Spleen (tissue), 11 donors: ENCODE data around the gene HPCAL4. TPM values are rescaled to one million over a fixed set of nuclear protein-coding genes. Genes with fewer than 3 reads are reported as not detected.

Source experiments
- DNase-seq: peaks from one replicate; pipeline ENCODE4 v3.0.0-alpha.2; 2020
- H3K27ac ChIP-seq, 8 donors: fragments of 200-600 bp; sonication (generic) in 7 of 8; 1 replicate in 4 of 8; 2 replicates in 4 of 8; pipeline versions ENCODE4 v1.5.0 to v1.8.0; 2016 to 2021; ENCODE audit warnings: inconsistent platforms in 4 of 8, mild to moderate bottlenecking in 4 of 8, moderate library complexity in 1 of 8
- H3K27me3 ChIP-seq, 7 donors: fragments of 200-600 bp; sonication (generic) in 6 of 7; replicated peaks in 1 of 7; 1 replicate in 4 of 7; 2 replicates in 3 of 7; pipeline versions ENCODE4 v1.5.0 to v1.8.0; 2016 to 2021; ENCODE audit warnings: inconsistent platforms in 3 of 7, mild to moderate bottlenecking in 1 of 7
- H3K36me3 ChIP-seq, 6 donors: fragments of 200-600 bp; sonication (generic) in 5 of 6; 1 replicate in 4 of 6; 2 replicates in 2 of 6; pipeline versions ENCODE4 v1.5.0 to v1.8.0; 2016 to 2021; ENCODE audit warnings: inconsistent platforms in 2 of 6
- H3K4me1 ChIP-seq, 6 donors: fragments of 200-600 bp; sonication (generic) in 5 of 6; 1 replicate in 3 of 6; 2 replicates in 3 of 6; pipeline versions ENCODE4 v1.5.0 to v1.8.0; 2016 to 2021; ENCODE audit warnings: inconsistent platforms in 3 of 6
- H3K4me3 ChIP-seq, 8 donors: fragments of 200-600 bp; sonication (generic) in 7 of 8; 1 replicate in 4 of 8; 2 replicates in 4 of 8; pipeline versions ENCODE4 v1.5.0 to v1.8.0; 2016 to 2021; ENCODE audit warnings: inconsistent platforms in 4 of 8, mild to moderate bottlenecking in 4 of 8, moderate library complexity in 2 of 8
- H3K9me3 ChIP-seq, 8 donors: fragments of 200-600 bp; sonication (generic) in 7 of 8; 1 replicate in 4 of 8; 2 replicates in 4 of 8; pipeline versions ENCODE4 v1.5.0 to v1.8.0; 2016 to 2021; ENCODE audit warnings: inconsistent platforms in 4 of 8
- CTCF ChIP-seq, 11 experiments: fragments of 200-600 bp in 7 of 11; fragments of 450-650 bp in 4 of 11; sonication (generic) in 4 of 11; IDR thresholded peaks in 8 of 11; conservative IDR thresholded peaks in 3 of 11; 1 replicate in 7 of 11; 2 replicates in 4 of 11; pipeline versions ENCODE4 v1.4.0 to v1.8.0; 2016 to 2021; ENCODE audit warnings: antibody characterized with exemption in 11 of 11, inconsistent platforms in 4 of 11, mild to moderate bottlenecking in 1 of 11
- POLR2A ChIP-seq, 3 donors: fragments of 450-650 bp; IDR thresholded peaks; one replicate each; pipeline ENCODE4 v1.5.1; 2017; ENCODE audit warnings: antibody characterized with exemption in 3 of 3, mild to moderate bottlenecking in 1 of 3
- POLR2AphosphoS5 ChIP-seq, 3 donors: sonication (generic); formaldehyde crosslinking; IDR thresholded peaks; one replicate each; pipeline ENCODE4 v1.5.1; 2017; ENCODE audit warnings: antibody characterized with exemption in 3 of 3
- WGBS, 5 donors: extraction: QIAGEN DNeasy Blood & Tissue Kit in 3 of 5; methylation state at CpG; one replicate each; pipeline versions ENCODE4 v1.1.5 to v1.1.7; 2013 to 2018; 5-methylcytosine and 5-hydroxymethylcytosine counted together
- intact Hi-C: fragments of 100-400 bp; cut with DNase I; formaldehyde crosslinking; loops from one replicate; pipeline ENCODE4 v1.15.0; 2023; ENCODE audit warnings: low total_unique reads
- polyA plus RNA-seq, 3 donors: library from polyadenylated mRNA; stranded (reverse); fragments of 200-250 nt; gene quantifications; one replicate each; pipeline ENCODE4 v1.2.1, GENCODE V29; 2013
- total RNA-seq, 7 donors: library from RNA; depleted of rRNA in 3 of 7; stranded (reverse); fragments of >200 nt in 3 of 7; fragmentation: NEBNext Ultra II Directional in 4 of 7; extraction: Animal tissue kit (Norgen Biotek cat#: 25700) in 4 of 7; gene quantifications; one replicate each; pipeline versions ENCODE4 v1.1.0 to v1.2.1, GENCODE V29; 2016 to 2021
- donor health status: healthy with polysubstance abuse.
- donor health status: DM: no; HTN: no; CAD: no; lungs with moderate emphysema.
- donor health status: DM: no; HTN: no; CAD: no.
- donor health status: Bipolar disorder and iron deficiency.
- donor health status: healthy.
- donor health status: DM: no; HTN: no; CAD: no.
- donor health status: DM: yes; HTN: yes; CAD: no.

Gene HPCAL4
- total and polyA plus RNA-seq, 10 donors, result 0.10 to 0.70 (median 0.39) TPM

DNA sequence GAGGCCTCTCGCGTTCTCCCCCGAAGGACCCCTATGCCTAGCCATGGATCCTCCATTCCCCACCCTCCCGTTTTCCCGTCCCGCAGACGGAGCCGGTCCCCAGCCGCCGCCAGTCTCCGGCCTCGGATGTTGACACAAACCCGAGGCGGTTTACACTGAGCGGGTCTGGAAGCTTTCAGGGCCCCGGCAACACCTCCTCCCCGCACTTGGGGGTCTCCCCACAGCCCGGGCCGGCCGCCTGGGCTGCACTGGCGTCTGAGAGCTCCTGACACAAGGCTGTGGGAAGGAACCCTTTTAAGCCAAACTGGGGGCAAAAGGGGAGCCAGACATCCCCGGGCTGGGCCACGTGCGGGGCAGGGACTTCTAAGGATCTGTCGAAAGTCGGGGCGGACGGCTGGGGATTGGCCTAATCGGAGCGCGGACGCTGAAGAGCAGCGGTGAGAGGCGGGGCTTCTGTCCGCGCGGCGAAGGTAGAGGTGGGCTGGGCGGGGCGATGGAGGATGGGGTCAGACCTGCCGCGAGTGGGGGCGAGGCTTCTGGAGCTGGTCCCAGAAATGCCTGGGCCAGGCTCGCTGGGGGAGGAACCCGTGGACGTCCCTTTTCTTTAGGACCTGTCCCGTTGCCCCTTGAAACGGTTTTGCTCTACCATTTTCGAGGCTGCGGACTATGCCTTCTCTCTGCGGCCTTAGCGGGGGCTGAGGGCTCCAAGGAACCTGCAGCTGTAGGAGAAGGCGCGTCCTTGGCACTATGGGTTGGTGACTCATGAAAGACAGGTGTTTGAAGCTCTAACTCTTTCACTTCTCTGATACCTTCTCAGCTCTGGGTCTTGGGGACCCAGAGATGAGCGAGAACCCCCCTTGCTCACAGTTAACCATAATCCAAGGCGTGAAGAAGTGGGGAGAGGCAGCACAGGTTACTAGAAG, 1.2 kb upstream of the HPCAL4 start:
- whole genome bisulfite sequencing, 5 donors, result 9 to 21% (median 11%) methylated on average over 51 to 56 of the region's 56 CpGs

DNA sequence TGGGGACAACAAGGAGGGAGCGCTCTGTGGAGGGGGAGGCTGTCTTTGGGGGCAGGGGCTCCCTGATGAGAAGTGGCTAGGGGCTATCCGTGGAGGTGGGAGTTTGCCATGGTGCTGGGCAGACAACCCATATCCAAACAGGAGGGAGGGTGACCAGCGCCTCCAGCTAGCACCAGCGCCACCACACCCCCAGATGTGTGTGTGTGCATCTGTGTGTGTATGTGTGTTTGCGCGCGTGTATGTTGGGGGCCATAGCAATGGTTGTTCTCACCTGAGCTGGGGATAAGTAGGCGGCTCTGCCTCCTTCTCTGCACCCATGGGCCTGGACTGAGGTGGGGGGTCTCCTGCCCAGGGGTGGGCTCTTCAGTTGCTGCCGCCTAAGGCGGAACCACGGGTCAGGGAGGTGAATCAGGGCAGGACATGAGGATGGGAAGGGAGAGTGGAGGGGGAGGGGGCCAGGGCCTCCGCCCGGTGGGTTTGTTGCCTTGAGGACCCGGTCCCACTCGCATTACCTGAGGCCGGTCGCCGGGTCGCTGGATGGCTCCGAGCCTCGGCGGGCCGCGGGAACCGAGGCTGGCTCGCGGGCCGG, 345 bp downstream of the HPCAL4 start:
- TF ChIP-seq POLR2A (IDR thresholded peaks at IDR 0.05), result no peak
- TF ChIP-seq POLR2AphosphoS5 (IDR thresholded peaks at IDR 0.05), result no peak
- no peak for TF ChIP-seq CTCF (IDR thresholded peaks at IDR 0.05 in 8 of 11, conservative IDR thresholded peaks at IDR 0.05 in 3 of 11)
- intact Hi-C loops, result no loop called here
- Histone ChIP-seq H3K36me3 (no peaks in the 10 kb centered on the region), H3K27ac (peak overlapping the region in 1 of 8 donors; percentile 21), H3K4me3 (peak overlapping the region; percentile 5 to 77 (median 39)), H3K9me3 (no peaks in the 10 kb centered on the region), H3K4me1 (peaks cover 16 to 25% (median 21%) of the 10 kb centered on the region in 6 donors), H3K27me3 (peaks cover 0 to 94% (median 50%) of the 10 kb centered on the region in 7 donors)
- DNase-seq, result no peak
- WGBS, 5 donors, result 13 to 25% (median 17%) methylated on average over 11 to 28 of the region's 28 CpGs

More for the DNA sequence above, 1.2 kb upstream of the HPCAL4 start:
- TF ChIP-seq CTCF (IDR thresholded peaks at IDR 0.05 in 8 of 11, conservative IDR thresholded peaks at IDR 0.05 in 3 of 11), result no peak
- Histone ChIP-seq H3K27me3 (peaks cover 0 to 91% (median 50%) of the 10 kb centered on the region in 7 donors), H3K27ac (no peak overlapping the region), H3K36me3 (no peaks in the 10 kb centered on the region), H3K4me1 (peaks cover 16 to 25% (median 21%) of the 10 kb centered on the region in 6 donors), H3K9me3 (no peaks in the 10 kb centered on the region), H3K4me3 (peak overlapping the region; percentile 5 to 77 (median 39))
- intact Hi-C loops, result no loop called here
- no peak for DNase-seq

- peaks cover 16 to 25% (median 21%) of the 10 kb centered on the region in 6 donors for H3K4me1 ChIP-seq
Observed at GRCh38 chr1:39690225-39690624, 1.0 kb downstream of the HPCAL4 start.

More at GRCh38 chr1:39690225-39690624, 1.0 kb downstream of the HPCAL4 start:
- Histone ChIP-seq H3K27ac (no peak overlapping the region), H3K4me3 (peak overlapping the region in 1 of 8 donors; percentile 77), H3K36me3 (no peaks in the 10 kb centered on the region), H3K9me3 (no peaks in the 10 kb centered on the region), H3K27me3 (peaks cover 0 to 95% (median 53%) of the 10 kb centered on the region in 7 donors)
- TF ChIP-seq CTCF (IDR thresholded peaks at IDR 0.05 in 8 of 11, conservative IDR thresholded peaks at IDR 0.05 in 3 of 11) (no peak), POLR2A (IDR thresholded peaks at IDR 0.05) (no peak), POLR2AphosphoS5 (IDR thresholded peaks at IDR 0.05) (no peak)
- 24 to 43% (median 27%) methylated on average over 2 of the region's 2 CpGs for WGBS, 5 donors
- intact Hi-C loops, result no loop called here
- DNase-seq, result no peak
